HCT116 (cell line): ENCODE measurements around the gene NUP188. TPM values are rescaled to one million over a fixed set of nuclear protein-coding genes. Genes with fewer than 3 reads are reported as not detected.

Experiments used
- ATAC-seq: fragments of 200-7000 bp; cut with Tn5 transposase; 2 replicates; pipeline ENCODE4 v1.9.1; 2020; ENCODE audit warnings: mild to moderate bottlenecking, moderate library complexity
- BruUV-seq: library from RNA; stranded (reverse); fragments of 400-500 nt; replicated peaks from 2 replicates; lab custom pipeline; 2021; lab: Mats Ljungman, UMichigan
- CTCF ChIA-PET: fragments of 300-600 bp; sonication (Branson Sonifier 250); formaldehyde crosslinking; loops from one replicate; lab custom pipeline; 2021; ENCODE audit warnings: antibody characterized with exemption; lab: Charles Lee
- POLR2A ChIA-PET: fragments of 300-600, 350-600 bp; sonication (Branson Sonifier 250); formaldehyde crosslinking; loops from one replicate; lab custom pipeline; 2021; ENCODE audit warnings: antibody characterized with exemption; lab: Charles Lee
- RAD21 ChIA-PET, 2 experiments: fragments of 300-600 bp; sonication (Branson Sonifier 250); formaldehyde crosslinking; loops; one replicate each; lab custom pipeline; 2023; ENCODE audit warnings: low total read pairs in 2 of 2; ENCODE audit not compliant: uncharacterized antibody in 2 of 2, unreplicated experiment in 2 of 2, low non-redundant PET in 1 of 2; lab: Charles Lee
- DNase-seq: peaks from one replicate; pipeline ENCODE4 v3.0.0-alpha.2; 2010; ENCODE audit warnings: low read depth, low spot score
- H2AFZ ChIP-seq: fragments of 200-600 bp; shearing (Covaris generic), sonication (generic); 2 replicates; pipeline ENCODE4 v1.6.1; 2017; ENCODE audit warnings: low read depth, mixed run types, mixed read lengths, antibody characterized with exemption, low read length; ENCODE audit not compliant: poor library complexity, severe bottlenecking
- H3K27ac ChIP-seq: 2 replicates; pipeline ENCODE4 v1.5.1; 2012; ENCODE audit warnings: low read depth, low read length
- H3K27me3 ChIP-seq: fragments of 200-600 bp; sonication (generic); 2 replicates; pipeline ENCODE4 v1.6.1; 2016; ENCODE audit warnings: mixed run types, low read length, mixed read lengths; ENCODE audit not compliant: insufficient read depth
- H3K36me3 ChIP-seq, 2 experiments: fragments of 200-500 bp in 1 of 2; fragments of 200-600 bp in 1 of 2; sonication (Bioruptor generic) in 1 of 2; sonication (generic) in 1 of 2; 2 replicates each; pipeline versions ENCODE4 v1.5.1 to v1.6.1; 2014 to 2016; ENCODE audit warnings: low read length in 2 of 2, inconsistent platforms in 1 of 2, mixed read lengths in 1 of 2, mixed run types in 1 of 2; ENCODE audit not compliant: insufficient read depth in 2 of 2, control insufficient read depth in 1 of 2
- H3K4me1 ChIP-seq, 2 experiments: fragments of 200-600 bp in 1 of 2; sonication (generic) in 1 of 2; 2 replicates each; pipeline versions ENCODE4 v1.5.1 to v1.6.1; 2012 to 2017; ENCODE audit warnings: low read length in 2 of 2, inconsistent platforms in 1 of 2, mild to moderate bottlenecking in 1 of 2, mixed read lengths in 1 of 2, mixed run types in 1 of 2, moderate library complexity in 1 of 2; ENCODE audit not compliant: insufficient read depth in 2 of 2, control insufficient read depth in 1 of 2
- H3K4me2 ChIP-seq: fragments of 200-600 bp; sonication (generic); 2 replicates; pipeline ENCODE4 v1.6.1; 2017; ENCODE audit warnings: mixed run types, low read length, mixed read lengths
- H3K4me3 ChIP-seq, 2 experiments: fragments of 200-600 bp in 1 of 2; sonication (generic) in 1 of 2; replicated peaks in 1 of 2; 2 replicates each; pipeline ENCODE4 v1.5.1; 2011 to 2016; ENCODE audit warnings: low read length in 2 of 2, control low read depth in 1 of 2, low read depth in 1 of 2, mild to moderate bottlenecking in 1 of 2, mixed read lengths in 1 of 2, mixed run types in 1 of 2
- H3K79me2 ChIP-seq: fragments of 200-600 bp; sonication (generic); 2 replicates; pipeline ENCODE4 v1.6.1; 2017; ENCODE audit warnings: mild to moderate bottlenecking, mixed run types, low read length, moderate library complexity, mixed read lengths; ENCODE audit not compliant: insufficient read depth
- H3K9ac ChIP-seq: fragments of 200-600 bp; sonication (generic); 2 replicates; pipeline ENCODE4 v1.6.1; 2016; ENCODE audit warnings: low read length, mixed read lengths
- H3K9me2 ChIP-seq: fragments of 200-600 bp; sonication (generic), shearing (Covaris generic); 2 replicates; pipeline ENCODE4 v1.6.1; 2017; ENCODE audit warnings: mixed run types, mild to moderate bottlenecking, moderate library complexity; ENCODE audit not compliant: insufficient read depth
- H3K9me3 ChIP-seq, 2 experiments: fragments of 200-500 bp in 1 of 2; fragments of 200-600 bp in 1 of 2; sonication (Bioruptor generic) in 1 of 2; sonication (generic) in 1 of 2; 2 replicates each; pipeline ENCODE4 v1.6.1; 2014 to 2017; ENCODE audit warnings: low read length in 2 of 2, mixed read lengths in 2 of 2, inconsistent platforms in 1 of 2, low read depth in 1 of 2, mild to moderate bottlenecking in 1 of 2, mixed run types in 1 of 2, moderate library complexity in 1 of 2; ENCODE audit not compliant: control insufficient read depth in 1 of 2, insufficient read depth in 1 of 2
- H4K20me1 ChIP-seq: fragments of 200-600 bp; sonication (generic), shearing (Covaris generic); 2 replicates; pipeline ENCODE4 v1.6.1; 2017; ENCODE audit warnings: mixed run types, mild to moderate bottlenecking, moderate library complexity; ENCODE audit not compliant: insufficient read depth
- ATF3 ChIP-seq: IDR thresholded peaks from 2 replicates; pipeline ENCODE4 v1.6.1; 2012
- CBX3 ChIP-seq: IDR thresholded peaks from 2 replicates; pipeline ENCODE4 v1.6.1; 2012; ENCODE audit warnings: low read depth
- CEBPB ChIP-seq: IDR thresholded peaks from 2 replicates; pipeline ENCODE4 v1.6.1; 2012; ENCODE audit warnings: low read depth
- CTCF ChIP-seq, 3 experiments: fragments of 200-600 bp in 1 of 3; sonication (generic) in 1 of 3; IDR thresholded peaks in 2 of 3; conservative IDR thresholded peaks in 1 of 3; 2 replicates each; pipeline ENCODE4 v1.5.1; 2012 to 2017; ENCODE audit warnings: low read depth in 2 of 3, low read length in 2 of 3, antibody characterized with exemption in 1 of 3, borderline replicate concordance in 1 of 3, control low read depth in 1 of 3, mild to moderate bottlenecking in 1 of 3, mixed read lengths in 1 of 3, mixed run types in 1 of 3, moderate library complexity in 1 of 3; ENCODE audit not compliant: insufficient read depth in 1 of 3
- EGR1 ChIP-seq: IDR thresholded peaks from 2 replicates; pipeline ENCODE4 v1.6.1; 2012; ENCODE audit warnings: low read depth
- ELF1 ChIP-seq: IDR thresholded peaks from 2 replicates; pipeline ENCODE4 v1.6.1; 2012; ENCODE audit warnings: low read depth, borderline replicate concordance
- EZH2 ChIP-seq: fragments of 200-600 bp; sonication (generic); IDR thresholded peaks from 2 replicates; pipeline ENCODE4 v1.6.1; 2017; ENCODE audit warnings: antibody characterized with exemption, mixed run types
- FOSL1 ChIP-seq: IDR thresholded peaks from 2 replicates; pipeline ENCODE4 v1.6.1; 2012; ENCODE audit warnings: low read depth
- JUND ChIP-seq: IDR thresholded peaks from 2 replicates; pipeline ENCODE4 v1.6.1; 2012
- POLR2A ChIP-seq: IDR thresholded peaks from 2 replicates; pipeline ENCODE4 v1.7.0; 2011; ENCODE audit warnings: borderline replicate concordance; ENCODE audit not compliant: insufficient read depth, insufficient read length; ENCODE audit errors: extremely low read depth
- POLR2AphosphoS5 ChIP-seq: IDR thresholded peaks from 2 replicates; pipeline ENCODE4 v1.6.1; 2011; ENCODE audit warnings: mild to moderate bottlenecking, low read depth, low read length, moderate library complexity
- RAD21 ChIP-seq: IDR thresholded peaks from 2 replicates; pipeline ENCODE4 v1.6.1; 2012; ENCODE audit warnings: low read depth, mild to moderate bottlenecking
- REST ChIP-seq: IDR thresholded peaks from 2 replicates; pipeline ENCODE4 v1.6.1; 2012; ENCODE audit warnings: low read depth
- SP1 ChIP-seq: IDR thresholded peaks from 2 replicates; pipeline ENCODE4 v1.6.1; 2012; ENCODE audit warnings: low read depth
- TCF7L2 ChIP-seq: IDR thresholded peaks from 2 replicates; pipeline ENCODE4 v1.7.0; 2011; ENCODE audit warnings: borderline replicate concordance, inconsistent platforms; ENCODE audit not compliant: insufficient read depth, insufficient read length; ENCODE audit errors: extremely low read depth
- YY1 ChIP-seq: IDR thresholded peaks from 2 replicates; pipeline ENCODE4 v1.6.1; 2011; ENCODE audit warnings: low read length, low read depth, moderate library complexity, mild to moderate bottlenecking; ENCODE audit not compliant: insufficient replicate concordance; ENCODE audit errors: extremely low read depth
- ZBTB33 ChIP-seq: IDR thresholded peaks from 2 replicates; pipeline ENCODE4 v1.6.1; 2011; ENCODE audit warnings: mild to moderate bottlenecking, low read length, moderate library complexity; ENCODE audit not compliant: insufficient replicate concordance; ENCODE audit errors: extremely low read depth
- ZNF274 ChIP-seq: fragments of 200-500 bp; sonication (Bioruptor generic); IDR thresholded peaks from 2 replicates; pipeline ENCODE4 v1.6.1; 2014; ENCODE audit warnings: mild to moderate bottlenecking, low read depth, low read length, inconsistent platforms
- intact Hi-C: fragments of 100-400 bp; cut with micrococcal nuclease; formaldehyde crosslinking; loops from 2 replicates; pipeline ENCODE4 v1.10.0; 2022
- total RNA-seq: library from RNA; stranded (reverse); gene quantifications from one replicate; pipeline ENCODE4 v1.2.1, GENCODE V29; 2021; ENCODE audit not compliant: unreplicated experiment

NUP188 gene
- total RNA-seq, 1 experiment from 2014 or later, result 115 TPM

GRCh38 chr9:128920381-128921058 is 27.0 kb upstream of the NUP188 start, which contains the start of gene PHYHD1:
Gene PHYHD1 (plus strand): TSS chr9:128920982. CDS start chr9:128922324, 1,342 bp downstream.
- Histone ChIP-seq H3K9me2 (no peaks in the 10 kb centered on the region), H3K9me3 (no peaks in the 10 kb centered on the region), H4K20me1 (no peaks in the 10 kb centered on the region), H3K79me2 (no peaks in the 10 kb centered on the region), H3K4me2 (no peak within 1 kb of the TSS), H3K27ac (no peak within 1 kb of the TSS), H2AFZ (no peak within 1 kb of the TSS), H3K9ac (no peak within 1 kb of the TSS), H3K4me3 (no peak within 1 kb of the TSS), H3K36me3 (0 out of 4 replicates have a peak, but pooled peaks cover 0 to 5% of the 10 kb centered on the region in 2 experiments), H3K4me1 (no peaks in the 10 kb centered on the region), H3K27me3 (no peaks in the 10 kb centered on the region)
- no peak for TF ChIP-seq TCF7L2
- TF ChIP-seq CTCF (IDR thresholded peaks at IDR 0.05 in 2 of 3, conservative IDR thresholded peaks at IDR 0.05 in 1 of 3; ENCODE audit: borderline replicate concordance in 1 of 3, insufficient read depth in 1 of 3, low read depth in 2 of 3, low read length in 2 of 3), result no peak
- TF ChIP-seq ZBTB33, result no peak
- TF ChIP-seq ATF3, result no peak
- no peak for TF ChIP-seq CEBPB
- TF ChIP-seq POLR2A, result no peak
- no peak for TF ChIP-seq YY1
- TF ChIP-seq JUND, result no peak
- TF ChIP-seq RAD21, result no peak
- no peak for TF ChIP-seq EZH2
- TF ChIP-seq ELF1, result no peak
- TF ChIP-seq SP1, result no peak
- no peak for TF ChIP-seq ZNF274
- no peak for TF ChIP-seq EGR1
- TF ChIP-seq CBX3, result no peak
- no peak for TF ChIP-seq REST
- no peak for TF ChIP-seq POLR2AphosphoS5
- TF ChIP-seq FOSL1, result no peak
- ChIA-PET RAD21 (no interaction called here), POLR2A (no interaction called here), CTCF (no interaction called here)
- no TSS peak for BruUV-seq
- intact Hi-C loops, result no loop called here
- DNase-seq (no peak), ATAC-seq (no peak)
